Tibial nerve (tissue), 4 donors: ENCODE data around the gene SLC22A5. TPM values are rescaled to one million over a fixed set of nuclear protein-coding genes. Genes with fewer than 3 reads are reported as not detected.

ENCODE experiments used
- DNase-seq, 2 donors: peaks; one replicate each; pipeline ENCODE4 v3.0.0-alpha.2; 2019; ENCODE audit warnings: low spot score in 2 of 2
- H3K27ac ChIP-seq, 4 donors: fragments of 200-600 bp; sonication (generic) in 3 of 4; one replicate each; pipeline ENCODE4 v1.5.1; 2017 to 2019; ENCODE audit warnings: mild to moderate bottlenecking in 1 of 4
- H3K27me3 ChIP-seq, 2 donors: fragments of 200-600 bp; sonication (generic) in 1 of 2; one replicate each; pipeline versions ENCODE4 v1.5.1 to v1.6.0; 2017 to 2019
- H3K36me3 ChIP-seq, 3 donors: fragments of 200-600 bp; sonication (generic); one replicate each; pipeline ENCODE4 v1.5.1; 2018 to 2019
- H3K4me1 ChIP-seq, 4 donors: fragments of 200-600 bp; sonication (generic) in 3 of 4; one replicate each; pipeline ENCODE4 v1.5.1; 2017 to 2019
- H3K4me3 ChIP-seq, 4 donors: fragments of 200-600 bp; sonication (generic) in 3 of 4; one replicate each; pipeline ENCODE4 v1.5.1; 2017 to 2019; ENCODE audit warnings: mild to moderate bottlenecking in 1 of 4, moderate library complexity in 1 of 4
- H3K9me3 ChIP-seq, 4 donors: fragments of 200-600 bp; sonication (generic) in 3 of 4; one replicate each; pipeline ENCODE4 v1.5.1; 2017 to 2019
- EP300 ChIP-seq, 2 donors: sonication (generic); formaldehyde crosslinking; IDR thresholded peaks; one replicate each; pipeline ENCODE4 v1.6.1; 2017; ENCODE audit warnings: antibody characterized with exemption in 2 of 2, mild to moderate bottlenecking in 1 of 2
- POLR2A ChIP-seq, 2 donors: fragments of 450-650 bp; IDR thresholded peaks; one replicate each; pipeline ENCODE4 v1.6.1; 2017; ENCODE audit warnings: antibody characterized with exemption in 2 of 2, mild to moderate bottlenecking in 2 of 2, moderate library complexity in 2 of 2
- WGBS, 2 donors: methylation state at CpG; one replicate each; pipeline ENCODE4 v1.1.5; 2018; 5-methylcytosine and 5-hydroxymethylcytosine counted together
- total RNA-seq, 4 donors: library from RNA; depleted of rRNA; stranded (reverse); fragments of >200 nt; gene quantifications; one replicate each; pipeline ENCODE4 v1.1.0, GENCODE V29; 2016
- TF ChIP-seq, protein P1 (sequence below), 5 experiments: fragments of 200-600 bp in 3 of 5; fragments of 450-650 bp in 2 of 5; sonication (generic) in 3 of 5; IDR thresholded peaks; one replicate each; pipeline ENCODE4 v1.5.1; 2016 to 2019; ENCODE audit warnings: antibody characterized with exemption in 5 of 5, mild to moderate bottlenecking in 3 of 5, moderate library complexity in 2 of 5

The SLC22A5 gene
- total RNA-seq, 4 donors from 2014 or later: 11.3 to 19.0 (median 16.3) TPM

DNA sequence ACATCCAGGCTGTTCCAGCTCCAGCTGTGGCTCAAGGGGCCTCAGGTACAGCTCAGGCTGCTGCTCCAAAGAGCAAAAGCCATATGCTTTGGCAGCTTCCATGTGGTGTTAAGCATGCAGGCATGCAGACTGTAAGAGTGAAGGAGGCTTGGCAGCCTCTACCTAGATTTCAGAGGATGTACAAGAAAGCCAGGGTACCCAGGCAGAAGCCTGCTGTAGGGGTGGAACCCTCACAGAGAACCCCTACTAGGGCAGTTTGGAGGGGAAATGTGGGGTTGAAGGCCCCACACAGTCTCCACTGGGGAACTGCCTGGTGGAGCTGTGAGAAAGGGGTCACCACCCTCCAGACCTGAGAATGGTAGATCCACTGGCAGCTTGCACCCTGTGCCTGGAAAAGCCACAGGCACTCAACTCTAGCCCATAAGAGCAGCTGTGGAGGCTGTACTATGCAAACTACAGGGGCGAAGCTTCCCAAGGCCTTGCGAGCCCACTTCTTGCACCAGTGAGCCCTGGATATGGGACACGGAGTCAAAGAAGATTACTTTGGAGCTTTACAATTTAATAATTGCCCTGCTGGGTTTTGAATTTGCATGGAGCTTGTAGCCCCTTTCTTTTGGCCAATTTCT, 14.3 kb upstream of the SLC22A5 start:
- TF ChIP-seq POLR2A (IDR thresholded peaks at IDR 0.05): no peak
- no peak for TF ChIP-seq EP300 (IDR thresholded peaks at IDR 0.05)
- TF ChIP-seq, protein P1, sequence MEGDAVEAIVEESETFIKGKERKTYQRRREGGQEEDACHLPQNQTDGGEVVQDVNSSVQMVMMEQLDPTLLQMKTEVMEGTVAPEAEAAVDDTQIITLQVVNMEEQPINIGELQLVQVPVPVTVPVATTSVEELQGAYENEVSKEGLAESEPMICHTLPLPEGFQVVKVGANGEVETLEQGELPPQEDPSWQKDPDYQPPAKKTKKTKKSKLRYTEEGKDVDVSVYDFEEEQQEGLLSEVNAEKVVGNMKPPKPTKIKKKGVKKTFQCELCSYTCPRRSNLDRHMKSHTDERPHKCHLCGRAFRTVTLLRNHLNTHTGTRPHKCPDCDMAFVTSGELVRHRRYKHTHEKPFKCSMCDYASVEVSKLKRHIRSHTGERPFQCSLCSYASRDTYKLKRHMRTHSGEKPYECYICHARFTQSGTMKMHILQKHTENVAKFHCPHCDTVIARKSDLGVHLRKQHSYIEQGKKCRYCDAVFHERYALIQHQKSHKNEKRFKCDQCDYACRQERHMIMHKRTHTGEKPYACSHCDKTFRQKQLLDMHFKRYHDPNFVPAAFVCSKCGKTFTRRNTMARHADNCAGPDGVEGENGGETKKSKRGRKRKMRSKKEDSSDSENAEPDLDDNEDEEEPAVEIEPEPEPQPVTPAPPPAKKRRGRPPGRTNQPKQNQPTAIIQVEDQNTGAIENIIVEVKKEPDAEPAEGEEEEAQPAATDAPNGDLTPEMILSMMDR (IDR thresholded peaks at IDR 0.05): no peak
- no peak overlapping the region for H3K4me3 ChIP-seq
- H3K4me1 ChIP-seq: no peaks in the 10 kb centered on the region
- no peaks in the 10 kb centered on the region for H3K9me3 ChIP-seq
- H3K27me3 ChIP-seq: no peaks in the 10 kb centered on the region
- 100% methylated on average over 1 to 3 of the region's 3 CpGs for WGBS, 2 donors
- H3K27ac ChIP-seq: no peak overlapping the region
- no peak for DNase-seq
- H3K36me3 ChIP-seq: peaks cover 0 to 6% (median 0%) of the 10 kb centered on the region in 3 donors

DNA sequence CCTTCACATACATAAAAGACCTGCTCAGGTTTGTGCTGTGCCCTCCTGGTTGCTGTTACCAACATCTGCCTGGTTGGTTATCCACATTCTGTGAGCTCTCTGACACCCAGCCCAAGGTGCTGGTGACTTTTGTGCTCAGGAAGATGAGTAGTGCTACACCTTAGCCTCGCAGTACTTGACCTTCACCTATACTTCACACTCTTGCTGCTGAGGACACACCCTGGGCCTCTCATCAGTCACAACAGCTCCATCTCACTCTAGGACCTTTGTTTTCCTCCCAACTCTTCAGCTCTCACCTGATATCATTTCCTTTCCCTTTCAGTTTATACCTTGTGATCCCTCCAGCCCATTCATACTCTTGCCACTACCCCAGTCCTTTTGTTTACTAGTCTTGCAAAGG, 10.7 kb upstream of the SLC22A5 start:
- no peak for DNase-seq
- Histone ChIP-seq H3K4me1 (peaks cover 0 to 8% (median under 1%) of the 10 kb centered on the region in 4 donors), H3K36me3 (peaks cover 0 to 6% (median 0%) of the 10 kb centered on the region in 3 donors)

DNA sequence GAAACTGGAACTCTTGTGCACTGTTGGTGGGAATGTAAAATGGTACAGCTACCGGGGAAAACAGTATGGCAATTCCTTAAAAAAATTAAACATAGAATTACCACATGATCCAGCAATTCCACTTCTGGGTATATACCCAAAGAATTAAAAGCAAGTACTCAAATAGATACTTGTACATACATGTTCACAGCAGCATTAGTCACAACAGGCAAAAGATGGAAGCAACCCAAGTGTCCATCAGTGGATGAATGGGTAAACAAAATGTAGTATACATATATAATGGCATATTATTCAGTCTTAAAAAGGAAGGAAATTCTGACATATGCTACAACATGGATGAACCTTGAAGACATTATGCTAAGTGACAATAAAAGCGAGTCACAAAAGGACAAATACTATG, 7.4 kb upstream of the SLC22A5 start:
- Histone ChIP-seq H3K9me3 (no peaks in the 10 kb centered on the region), H3K4me3 (no peak overlapping the region), H3K27ac (no peak overlapping the region), H3K36me3 (peaks cover 0 to 6% (median 0%) of the 10 kb centered on the region in 3 donors), H3K4me1 (peaks cover 0 to 25% (median 6%) of the 10 kb centered on the region in 4 donors), H3K27me3 (no peaks in the 10 kb centered on the region)
- 94 to 98% methylated on average over 2 of the region's 2 CpGs for WGBS, 2 donors
- DNase-seq: no peak
- TF ChIP-seq EP300 (IDR thresholded peaks at IDR 0.05) (no peak), POLR2A (IDR thresholded peaks at IDR 0.05) (no peak)
- TF ChIP-seq, protein P1 (IDR thresholded peaks at IDR 0.05): no peak

More for the DNA sequence above, 10.7 kb upstream of the SLC22A5 start:
- Histone ChIP-seq H3K4me3 (no peak overlapping the region), H3K9me3 (no peaks in the 10 kb centered on the region), H3K27me3 (no peaks in the 10 kb centered on the region), H3K27ac (peak overlapping the region in 1 of 4 donors; percentile 14)
- TF ChIP-seq POLR2A (IDR thresholded peaks at IDR 0.05) (no peak), EP300 (IDR thresholded peaks at IDR 0.05) (no peak)
- TF ChIP-seq, protein P1 (IDR thresholded peaks at IDR 0.05): no peak
- WGBS, 2 donors: 81 to 100% methylated on average over 1 of the region's 1 CpG

DNA sequence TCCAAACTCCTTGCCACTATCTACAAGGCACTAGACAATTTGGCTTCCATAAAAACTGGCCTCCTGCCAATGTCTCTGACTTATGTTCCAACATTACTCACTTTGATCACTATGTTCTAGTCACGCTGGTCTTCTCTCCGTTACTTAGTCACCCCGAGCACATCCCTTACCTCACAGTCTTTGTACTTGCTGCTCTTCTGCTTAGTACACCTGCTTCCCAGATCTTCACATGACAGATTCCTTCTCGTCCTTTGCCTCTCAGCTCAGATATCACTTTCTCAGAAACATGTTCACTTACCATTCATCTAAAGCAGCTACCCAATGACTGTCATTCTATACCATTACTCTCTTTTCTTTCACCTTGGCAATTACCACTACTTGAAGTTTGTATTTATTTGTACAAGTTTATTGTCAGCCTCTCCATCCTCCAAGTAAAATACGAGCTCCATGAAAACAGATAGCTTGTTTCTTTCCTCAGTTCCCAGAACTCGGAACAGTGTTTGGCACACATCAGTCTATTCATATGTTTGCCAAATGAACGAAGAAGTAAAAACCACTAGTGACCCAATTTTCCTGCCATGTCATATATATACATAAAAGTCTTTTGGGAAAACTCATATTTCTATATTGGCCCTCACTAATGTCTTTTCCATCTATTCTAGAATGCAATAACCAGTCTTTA, 5.9 kb upstream of the SLC22A5 start:
- WGBS, 2 donors: 38 to 40% methylated on average over 7 of the region's 7 CpGs
- H3K9me3 ChIP-seq: no peaks in the 10 kb centered on the region
- H3K36me3 ChIP-seq: peaks cover 0 to 2% (median 0%) of the 10 kb centered on the region in 3 donors
- peaks cover 0 to 33% (median 6%) of the 10 kb centered on the region in 4 donors for H3K4me1 ChIP-seq
- no peaks in the 10 kb centered on the region for H3K27me3 ChIP-seq
- no peak for TF ChIP-seq POLR2A (IDR thresholded peaks at IDR 0.05)
- peak in 1 of 2 donors; percentile 74 for TF ChIP-seq EP300 (IDR thresholded peaks at IDR 0.05)
- H3K4me3 ChIP-seq: no peak overlapping the region
- H3K27ac ChIP-seq: peak overlapping the region; percentile 44 to 79 (median 58)
- DNase-seq: peak in 1 of 2 donors; percentile 77

DNA sequence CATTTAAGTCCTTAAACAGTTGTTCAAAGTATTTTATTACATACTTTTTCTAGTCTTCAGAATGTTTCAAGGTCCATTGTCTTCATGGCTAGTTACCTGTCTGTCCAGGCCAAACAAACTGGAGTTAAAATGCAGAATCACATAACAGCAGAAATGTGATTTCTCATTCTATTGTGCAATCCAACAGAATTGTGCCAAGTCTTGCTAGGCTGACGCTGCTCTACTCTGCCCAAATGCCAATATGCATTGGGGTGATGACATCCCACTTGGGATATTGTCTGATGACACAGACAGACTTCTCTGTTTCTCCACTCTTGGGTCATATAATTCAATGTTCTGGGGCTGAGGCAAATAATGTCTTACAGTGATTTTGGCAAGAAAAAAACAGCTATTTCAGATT, 5.2 kb upstream of the SLC22A5 start:
- H3K4me3 ChIP-seq: no peak overlapping the region
- DNase-seq: no peak
- peak overlapping the region; percentile 44 to 84 (median 67) for H3K27ac ChIP-seq
- WGBS, 2 donors: 11 to 20% methylated on average over 1 of the region's 1 CpG
- H3K36me3 ChIP-seq: no peaks in the 10 kb centered on the region
- no peaks in the 10 kb centered on the region for H3K27me3 ChIP-seq
- peaks cover 0 to 38% (median 9%) of the 10 kb centered on the region in 4 donors for H3K4me1 ChIP-seq
- H3K9me3 ChIP-seq: no peaks in the 10 kb centered on the region
- TF ChIP-seq EP300 (IDR thresholded peaks at IDR 0.05): peak in 1 of 2 donors; percentile 95
- TF ChIP-seq POLR2A (IDR thresholded peaks at IDR 0.05): no peak

DNA sequence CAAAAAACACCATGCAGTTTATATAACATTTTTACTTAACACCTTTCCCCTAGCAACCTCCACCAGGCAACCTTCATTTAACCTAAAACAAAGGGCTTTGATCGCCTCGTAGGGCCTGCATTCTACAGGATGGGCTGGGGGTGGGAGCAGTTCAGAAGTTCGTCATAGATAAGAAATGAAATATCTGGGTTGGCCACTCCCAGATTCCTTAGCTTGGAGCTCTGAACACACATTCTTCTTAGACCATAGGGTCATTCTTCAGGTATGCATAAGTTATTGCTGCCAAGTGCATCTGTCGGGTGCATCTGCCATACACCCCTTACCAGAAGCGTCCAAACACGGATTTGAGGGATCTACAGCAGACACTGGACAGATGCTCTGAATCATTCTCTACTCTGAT, 4.3 kb upstream of the SLC22A5 start:
- H3K27me3 ChIP-seq: no peaks in the 10 kb centered on the region
- no peak for DNase-seq
- WGBS, 2 donors: 64 to 66% methylated on average over 6 of the region's 6 CpGs
- no peaks in the 10 kb centered on the region for H3K9me3 ChIP-seq
- H3K4me1 ChIP-seq: peaks cover 0 to 40% (median 12%) of the 10 kb centered on the region in 4 donors
- no peak overlapping the region for H3K4me3 ChIP-seq
- TF ChIP-seq POLR2A (IDR thresholded peaks at IDR 0.05) (no peak), EP300 (IDR thresholded peaks at IDR 0.05) (no peak)
- TF ChIP-seq, protein P1 (IDR thresholded peaks at IDR 0.05): no peak
- H3K36me3 ChIP-seq: no peaks in the 10 kb centered on the region
- peak overlapping the region in 3 of 4 donors; percentile 55 to 84 (median 79) for H3K27ac ChIP-seq
